H1 (cell line): ENCODE measurements around the gene FGFBP1. TPM values are rescaled to one million over a fixed set of nuclear protein-coding genes. Genes with fewer than 3 reads are reported as not detected.

Source experiments
- CTCF ChIA-PET: fragments of 300-600 bp; sonication (Branson Sonifier 250); formaldehyde crosslinking; loops from one replicate; lab custom pipeline; 2021; ENCODE audit not compliant: partially characterized antibody; lab: Charles Lee
- POLR2A ChIA-PET: fragments of 300-600 bp; sonication (Branson Sonifier 250); formaldehyde crosslinking; loops from one replicate; lab custom pipeline; 2021; ENCODE audit warnings: inconsistent platforms; ENCODE audit not compliant: partially characterized antibody; lab: Charles Lee
- DNase-seq, 2 experiments: peaks; one replicate each; pipeline versions ENCODE4 v3.0.0 to v3.0.0-alpha.2; 2010 to 2022; ENCODE audit warnings: low spot score in 2 of 2, low read depth in 1 of 2, mixed read lengths in 1 of 2
- FAIRE-seq: peaks from 2 replicates; lab custom pipeline; 2011; peaks lifted over from hg19 to GRCh38; lab: Jason Lieb, UNC
- H2AFZ ChIP-seq: 2 replicates; pipeline ENCODE4 v1.8.1; 2012; ENCODE audit warnings: low read length, inconsistent platforms
- H2AK5ac ChIP-seq: 2 replicates; pipeline ENCODE4 v1.6.1; 2013; ENCODE audit warnings: low read depth, low read length
- H2BK120ac ChIP-seq: replicated peaks from 2 replicates; pipeline ENCODE3; 2013; ENCODE audit warnings: low read depth, low read length, inconsistent platforms
- H2BK12ac ChIP-seq: 2 replicates; pipeline ENCODE4 v1.6.1; 2013; ENCODE audit warnings: low read depth, low read length
- H2BK15ac ChIP-seq: 2 replicates; pipeline ENCODE4 v1.6.1; 2013; ENCODE audit warnings: low read length
- H2BK20ac ChIP-seq: 2 replicates; pipeline ENCODE4 v1.6.1; 2013; ENCODE audit warnings: low read length
- H2BK5ac ChIP-seq: 2 replicates; pipeline ENCODE4 v1.6.1; 2013; ENCODE audit warnings: low read depth, low read length
- H3K14ac ChIP-seq: 2 replicates; pipeline ENCODE4 v1.6.1; 2013; ENCODE audit warnings: inconsistent platforms; ENCODE audit not compliant: insufficient read length
- H3K18ac ChIP-seq: 2 replicates; pipeline ENCODE4 v1.6.1; 2013; ENCODE audit warnings: low read length; ENCODE audit errors: extremely low read depth
- H3K23ac ChIP-seq: 2 replicates; pipeline ENCODE4 v1.6.1; 2013; ENCODE audit warnings: inconsistent platforms; ENCODE audit not compliant: insufficient read length
- H3K23me2 ChIP-seq: 2 replicates; pipeline ENCODE4 v1.6.1; 2013; ENCODE audit warnings: low read depth, low read length
- H3K27ac ChIP-seq: 2 replicates; pipeline ENCODE4 v1.6.1; 2011; ENCODE audit warnings: low read depth, low read length, inconsistent platforms
- H3K27me3 ChIP-seq, 4 experiments: replicated peaks in 1 of 4; 1 replicate in 1 of 4; 2 replicates in 3 of 4; pipeline versions ENCODE4 v1.6.1 to v1.8.1; 2011 to 2013; ENCODE audit warnings: low read length in 3 of 4, mild to moderate bottlenecking in 3 of 4, inconsistent platforms in 2 of 4, mixed read lengths in 2 of 4, moderate library complexity in 1 of 4; ENCODE audit not compliant: control insufficient read depth in 3 of 4, insufficient read depth in 3 of 4; ENCODE audit errors: extremely low read depth in 1 of 4
- H3K36me3 ChIP-seq, 4 experiments: 2 replicates each; pipeline versions ENCODE4 v1.6.1 to v1.8.1; 2011 to 2013; ENCODE audit warnings: mild to moderate bottlenecking in 4 of 4, low read length in 3 of 4, moderate library complexity in 2 of 4, control low read depth in 1 of 4, inconsistent platforms in 1 of 4; ENCODE audit not compliant: insufficient read depth in 4 of 4, control insufficient read depth in 2 of 4
- H3K4ac ChIP-seq: replicated peaks from 2 replicates; pipeline ENCODE3; 2013; ENCODE audit warnings: low read length, low read depth, mixed read lengths, inconsistent platforms; ENCODE audit not compliant: insufficient read length
- H3K4me1 ChIP-seq, 4 experiments: replicated peaks in 1 of 4; 1 replicate in 1 of 4; 2 replicates in 3 of 4; pipeline versions ENCODE4 v1.6.1 to v1.8.1; 2011 to 2013; ENCODE audit warnings: low read length in 3 of 4, inconsistent platforms in 2 of 4, mixed read lengths in 1 of 4; ENCODE audit not compliant: insufficient read depth in 4 of 4, control insufficient read depth in 3 of 4
- H3K4me2 ChIP-seq, 2 experiments: 2 replicates each; pipeline versions ENCODE4 v1.6.1 to v1.8.1; 2011 to 2013; ENCODE audit warnings: low read depth in 2 of 2, low read length in 2 of 2, control low read depth in 1 of 2, inconsistent platforms in 1 of 2, mild to moderate bottlenecking in 1 of 2; ENCODE audit not compliant: insufficient read depth in 1 of 2
- H3K4me3 ChIP-seq, 4 experiments: fragments of 200-600, 300-600 bp in 1 of 4; sonication (generic), shearing (Covaris generic), sonication (Bioruptor Twin) in 1 of 4; 2 replicates each; pipeline versions ENCODE4 v1.5.1 to v1.8.1; 2011 to 2016; ENCODE audit warnings: low read length in 4 of 4, low read depth in 3 of 4, control low read depth in 2 of 4, inconsistent platforms in 2 of 4, mild to moderate bottlenecking in 2 of 4, mixed read lengths in 1 of 4, moderate library complexity in 1 of 4; ENCODE audit not compliant: insufficient read depth in 2 of 4; ENCODE audit errors: extremely low read depth in 1 of 4
- H3K56ac ChIP-seq: replicated peaks from 2 replicates; pipeline ENCODE3; 2013; ENCODE audit warnings: low read depth, mild to moderate bottlenecking, mixed read lengths, low read length, inconsistent platforms; ENCODE audit not compliant: insufficient read length
- H3K79me1 ChIP-seq: 2 replicates; pipeline ENCODE4 v1.6.1; 2013; ENCODE audit warnings: low read depth, low read length, control low read depth
- H3K79me2 ChIP-seq, 2 experiments: 2 replicates each; pipeline versions ENCODE4 v1.6.1 to v1.8.1; 2012 to 2013; ENCODE audit warnings: low read length in 2 of 2, mild to moderate bottlenecking in 2 of 2, inconsistent platforms in 1 of 2; ENCODE audit not compliant: insufficient read depth in 2 of 2, control insufficient read depth in 1 of 2
- H3K9ac ChIP-seq, 4 experiments: replicated peaks in 1 of 4; 1 replicate in 1 of 4; 2 replicates in 3 of 4; pipeline versions ENCODE4 v1.6.1 to v1.8.1; 2011 to 2013; ENCODE audit warnings: low read depth in 3 of 4, low read length in 3 of 4, control low read depth in 2 of 4, mild to moderate bottlenecking in 2 of 4, moderate library complexity in 2 of 4, inconsistent platforms in 1 of 4; ENCODE audit errors: extremely low read depth in 1 of 4
- H3K9me3 ChIP-seq, 2 experiments: 2 replicates each; pipeline versions ENCODE4 v1.6.1 to v1.8.1; 2012 to 2013; ENCODE audit warnings: mild to moderate bottlenecking in 2 of 2, moderate library complexity in 2 of 2, control low read depth in 1 of 2, inconsistent platforms in 1 of 2, low read depth in 1 of 2, low read length in 1 of 2, mixed read lengths in 1 of 2; ENCODE audit not compliant: insufficient read depth in 2 of 2
- H4K20me1 ChIP-seq, 2 experiments: replicated peaks in 1 of 2; 2 replicates each; pipeline versions ENCODE3 to v1.8.1; 2011 to 2013; ENCODE audit warnings: inconsistent platforms in 2 of 2, low read length in 2 of 2, mild to moderate bottlenecking in 1 of 2; ENCODE audit not compliant: insufficient read depth in 2 of 2, control insufficient read depth in 1 of 2
- H4K5ac ChIP-seq: 2 replicates; pipeline ENCODE4 v1.6.1; 2013; ENCODE audit warnings: low read length, low read depth, mixed read lengths, inconsistent platforms; ENCODE audit not compliant: insufficient read length
- H4K8ac ChIP-seq: 2 replicates; pipeline ENCODE4 v1.8.0; 2013; ENCODE audit warnings: mild to moderate bottlenecking, moderate library complexity, low read length, inconsistent platforms; ENCODE audit not compliant: insufficient read depth; ENCODE audit errors: extremely low read depth
- H4K91ac ChIP-seq: replicated peaks from 2 replicates; pipeline ENCODE3; 2013; ENCODE audit warnings: low read length, mixed read lengths, inconsistent platforms; ENCODE audit not compliant: insufficient read length
- ZNF274 ChIP-seq: IDR thresholded peaks from 2 replicates; pipeline ENCODE4 v1.7.0; 2012; ENCODE audit warnings: low read length, borderline replicate concordance; ENCODE audit errors: extremely low read depth
- WGBS, 2 experiments: shearing (Covaris generic) in 1 of 2; methylation state at CpG; one replicate each; pipeline versions ENCODE4 v1.1.6 to v1.1.7; 2013 to 2015; ENCODE audit warnings: low lambda C conversion rate in 2 of 2, mixed read lengths in 2 of 2, inconsistent platforms in 1 of 2, low coverage in 1 of 2, missing lambda C conversion rate in 1 of 2; ENCODE audit not compliant: insufficient replicate concordance in 2 of 2, insufficient coverage in 1 of 2, insufficient read length in 1 of 2; ENCODE audit errors: extremely low coverage in 1 of 2, missing lambda C conversion rate in 1 of 2; 5-methylcytosine and 5-hydroxymethylcytosine counted together
- polyA plus RNA-seq, 7 experiments: library from polyadenylated mRNA; depleted of rRNA in 3 of 7; stranded (reverse) in 5 of 7; unstranded in 2 of 7; fragments of >200 nt in 5 of 7; fragments of 200-250 nt in 2 of 7; gene quantifications; 1 replicate in 5 of 7; 2 replicates in 1 of 7; 4 replicates in 1 of 7; pipeline versions ENCODE4 v1.2.1 to v1.2.3, GENCODE V29; 2011 to 2013; ENCODE audit warnings: missing spikeins in 2 of 7, mixed read lengths in 2 of 7
- total RNA-seq: library from RNA; stranded (reverse); fragmentation: NEBNext Ultra II Directional; extraction: Animal tissue kit (Norgen Biotek cat#: 25700); gene quantifications from 2 replicates; pipeline ENCODE4 v1.2.1, GENCODE V29; 2021

FGFBP1 gene
- total and polyA plus RNA-seq, 2 of the 8 experiments (the other 6 are each of a cell fraction or from before 2014, with no cell fraction given), result 0.17 to 0.20 TPM

DNA sequence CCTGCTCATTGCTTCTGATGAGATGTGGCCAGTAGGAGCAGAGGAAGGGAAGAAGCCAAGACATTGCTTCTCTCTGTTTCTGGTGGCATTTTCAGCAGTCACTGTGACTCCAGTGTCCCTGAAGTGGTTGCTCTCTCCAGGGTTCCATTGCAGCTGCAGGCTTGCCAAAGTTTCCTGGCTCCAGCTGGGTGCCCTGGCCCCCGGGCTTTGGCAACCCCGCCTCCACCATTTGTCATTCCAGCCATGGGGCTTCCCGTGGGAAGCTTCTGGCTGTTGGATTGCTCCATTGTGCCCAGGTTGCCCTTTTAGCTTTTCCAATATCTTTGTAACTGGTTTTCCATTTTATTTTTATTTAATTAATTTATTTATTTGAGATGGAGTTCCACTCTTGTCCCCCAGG is 12.7 kb downstream of the FGFBP1 start:
- no peak overlapping the region for H3K14ac ChIP-seq
- H3K4me1 ChIP-seq, result no peaks in the 10 kb centered on the region
- no peaks in the 10 kb centered on the region for H3K79me1 ChIP-seq
- ChIA-PET CTCF (interaction anchor here (1.2 to 7.3 kb wide), 4 partner anchors 18 to 119 kb away, joined by 3 to 40 read pairs (median 4); no protein-coding TSS in a partner anchor), POLR2A (no interaction called here)
- no peak overlapping the region for H3K27ac ChIP-seq
- no peaks in the 10 kb centered on the region for H3K36me3 ChIP-seq
- H2BK120ac ChIP-seq, result no peak overlapping the region
- H2AFZ ChIP-seq, result no peak overlapping the region; the same call in 1 of the 2 replicates
- H3K4me2 ChIP-seq, result no peak overlapping the region
- H2AK5ac ChIP-seq, result no peak overlapping the region
- no peak for FAIRE-seq
- no peak overlapping the region for H3K18ac ChIP-seq
- no peak overlapping the region for H4K91ac ChIP-seq
- no peak overlapping the region for H3K4me3 ChIP-seq
- H3K27me3 ChIP-seq, result no peaks in the 10 kb centered on the region
- no peak overlapping the region for H2BK5ac ChIP-seq
- H3K23me2 ChIP-seq, result no peaks in the 10 kb centered on the region
- 95% methylated on average over 3 of the region's 3 CpGs; no CpG with 5 or more reads in 1 of the 2 experiments for WGBS, 2 experiments
- DNase-seq, result no peak
- H4K20me1 ChIP-seq, result no peaks in the 10 kb centered on the region
- H4K5ac ChIP-seq, result no peak overlapping the region
- no peak overlapping the region for H2BK12ac ChIP-seq
- no peak overlapping the region for H3K4ac ChIP-seq
- no peaks in the 10 kb centered on the region for H3K79me2 ChIP-seq
- no peak overlapping the region for H2BK20ac ChIP-seq
- H3K56ac ChIP-seq, result no peak overlapping the region
- H3K9me3 ChIP-seq, result no peaks in the 10 kb centered on the region
- no peak overlapping the region; the same call in 1 of the 2 replicates for H4K8ac ChIP-seq
- H3K23ac ChIP-seq, result no peak overlapping the region
- H2BK15ac ChIP-seq, result no peak overlapping the region
- no peak for TF ChIP-seq ZNF274
- no peak overlapping the region for H3K9ac ChIP-seq
